ENCODE results near the gene PCAT7.
A peak's percentile ranks its signal among the peaks of the same experiment; 100 is the strongest.
"Not testable (repeated sequence)": the region's sequence is repeated elsewhere in the genome, so short reads cannot be mapped to it uniquely, and the experiment has no call there.

PCAT7 gene

GRCh38 chr9:94554439-94555331, at the start of gene PCAT7:
TSS of gene PCAT7 (plus strand) at chr9:94555083.
- DNase-seq = peak; percentile 13

DNA sequence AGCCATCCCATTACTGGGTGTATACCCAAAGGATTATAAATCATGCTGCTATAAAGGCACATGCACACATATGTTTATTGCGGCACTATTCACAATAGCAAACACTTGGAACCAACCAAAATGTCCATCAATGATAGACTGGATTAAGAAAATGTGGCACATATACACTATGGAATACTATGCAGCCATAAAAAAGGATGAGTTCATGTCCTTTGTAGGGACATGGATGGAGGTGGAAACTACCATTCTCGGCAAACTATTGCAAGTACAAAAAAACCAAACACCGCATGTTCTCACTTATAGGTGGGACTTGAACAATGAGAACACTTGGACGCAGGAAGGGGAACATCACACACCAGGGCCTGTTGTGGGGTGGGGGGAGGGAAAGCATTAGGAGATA, 48.5 kb upstream of the PCAT7 start:
- DNase-seq = not testable (repeated sequence)

GRCh38 chr9:94507531-94508258, 47.2 kb upstream of the PCAT7 start:
- DNase-seq = no peak

- no peak for DNase-seq
Observed at GRCh38 chr9:94511134-94511954, 43.5 kb upstream of the PCAT7 start.

DNA sequence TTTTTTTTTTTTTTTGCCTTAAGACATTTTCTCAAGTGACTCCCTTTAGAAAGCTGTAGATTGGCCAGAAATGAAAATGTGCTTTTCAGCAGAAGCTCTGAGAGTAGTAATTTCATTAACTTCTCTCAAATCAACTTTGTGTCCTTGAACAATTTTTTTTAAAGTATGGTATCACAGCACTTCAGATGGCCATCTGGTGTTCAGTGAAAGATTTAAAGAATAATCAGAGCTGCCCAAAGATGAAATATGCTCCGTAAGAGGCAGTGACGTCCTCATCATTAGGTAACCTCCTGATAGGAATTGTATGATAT, 43.0 kb upstream of the PCAT7 start:
- no peak for DNase-seq

DNA sequence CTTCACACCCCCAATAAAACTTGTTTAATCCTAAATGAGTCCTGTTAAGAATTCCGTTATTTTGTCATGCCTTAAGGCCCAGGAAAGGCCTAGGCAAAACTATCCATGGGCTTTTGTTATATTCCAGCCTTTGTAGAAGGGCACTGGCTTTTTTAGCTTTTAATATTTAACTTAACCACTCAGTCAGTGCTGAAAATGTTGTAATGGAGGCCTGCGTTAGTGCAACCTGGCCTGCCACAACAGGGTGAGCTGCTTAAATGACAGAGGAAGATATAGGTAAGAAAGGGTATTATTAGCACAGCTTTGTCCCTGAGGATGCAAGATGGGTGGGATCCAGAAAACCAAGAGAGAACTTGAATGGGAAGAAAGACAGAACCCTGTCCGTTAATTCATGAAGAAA, 40.2 kb upstream of the PCAT7 start:
- DNase-seq = no peak

- DNase-seq = no peak
Observed at GRCh38 chr9:94517254-94517653, 37.6 kb upstream of the PCAT7 start.

GRCh38 chr9:94525396-94526035, 29.4 kb upstream of the PCAT7 start:
- no peak for DNase-seq

- DNase-seq = no peak
Observed at GRCh38 chr9:94526271-94526670, 28.6 kb upstream of the PCAT7 start.

DNA sequence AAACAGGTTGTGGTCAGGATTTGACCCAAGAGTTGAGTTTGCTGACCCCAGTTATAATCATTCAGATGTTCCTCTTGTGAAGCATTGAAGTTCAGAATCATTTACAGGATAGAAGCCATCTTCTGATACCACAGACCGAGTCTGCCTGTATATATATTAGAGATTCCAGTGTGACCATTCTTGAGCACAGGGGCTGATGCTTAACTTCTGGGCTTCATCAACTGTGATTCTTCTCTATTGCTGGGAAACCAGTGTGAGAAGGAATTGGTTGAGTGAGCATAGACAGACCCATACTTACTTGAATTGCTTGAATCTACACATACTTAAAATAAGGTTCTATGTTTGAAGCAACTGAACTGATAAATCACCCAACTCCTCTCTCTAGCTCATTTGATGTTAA, 27.9 kb upstream of the PCAT7 start:
- no peak for DNase-seq

DNA sequence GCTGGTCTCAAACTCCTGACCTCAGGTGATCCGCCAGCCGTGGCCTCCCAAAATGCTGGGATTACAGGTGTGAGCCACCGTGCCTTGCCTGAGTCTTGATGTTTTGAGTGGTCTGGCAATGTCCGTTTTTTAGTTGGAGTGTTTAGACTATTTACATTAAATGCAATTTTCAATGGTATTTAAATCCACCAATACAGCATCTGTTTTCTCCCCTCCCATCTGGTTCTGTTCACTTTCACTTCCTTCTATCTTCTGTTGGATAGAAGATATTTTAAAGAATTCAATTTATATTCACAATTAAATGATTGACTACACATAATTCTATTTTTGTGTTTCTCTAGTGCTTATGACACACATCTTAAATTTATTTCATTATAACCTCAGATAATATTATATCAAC, 26.0 kb upstream of the PCAT7 start:
- no peak for DNase-seq

DNA sequence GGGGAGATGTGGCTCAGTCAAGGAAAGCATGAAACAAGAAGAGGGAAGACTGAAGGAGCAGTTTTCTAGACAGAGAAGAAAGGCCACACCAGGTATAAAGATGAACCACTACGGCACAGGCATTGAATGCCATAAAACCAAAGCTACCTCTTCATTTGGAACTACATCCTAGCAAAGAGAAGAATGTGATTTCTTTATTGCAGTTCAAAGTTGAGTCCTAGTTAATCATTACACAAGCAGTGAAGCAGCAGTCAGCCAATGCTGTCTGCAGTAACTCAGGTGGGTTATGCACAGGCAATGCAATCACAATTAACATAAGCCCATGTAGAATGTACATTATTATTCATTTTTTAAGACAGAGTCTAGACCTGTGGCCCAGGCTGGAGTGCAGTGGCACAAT, 21.7 kb upstream of the PCAT7 start:
- DNase-seq = no peak

GRCh38 chr9:94533601-94534000, 21.3 kb upstream of the PCAT7 start:
- DNase-seq = no peak

- DNase-seq = no peak
Observed at GRCh38 chr9:94534901-94535300, 20.0 kb upstream of the PCAT7 start.

DNA sequence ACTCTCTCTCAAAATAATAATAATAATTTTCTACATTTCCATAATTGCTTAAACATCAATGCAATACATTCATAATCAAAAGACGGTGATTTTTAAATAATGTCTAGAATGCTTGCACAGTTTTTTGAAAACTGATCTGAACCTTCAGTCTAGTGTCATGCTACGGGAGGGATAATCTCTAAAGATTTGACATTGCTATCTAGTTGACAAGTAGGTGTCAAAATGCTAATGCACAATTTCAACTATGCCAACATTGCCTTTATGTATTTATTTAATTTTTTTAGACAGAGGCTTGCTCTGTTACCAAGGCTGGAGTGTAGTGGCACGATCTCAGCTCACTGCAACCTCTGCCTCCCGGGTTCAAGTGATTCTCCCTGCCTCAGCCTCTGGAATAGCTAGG, 16.0 kb upstream of the PCAT7 start:
- DNase-seq = no peak

- not testable (repeated sequence) for DNase-seq
Observed at GRCh38 chr9:94544335-94544734, 10.5 kb upstream of the PCAT7 start.

- DNase-seq = no peak
Observed at GRCh38 chr9:94545940-94546339, 8.9 kb upstream of the PCAT7 start.

DNA sequence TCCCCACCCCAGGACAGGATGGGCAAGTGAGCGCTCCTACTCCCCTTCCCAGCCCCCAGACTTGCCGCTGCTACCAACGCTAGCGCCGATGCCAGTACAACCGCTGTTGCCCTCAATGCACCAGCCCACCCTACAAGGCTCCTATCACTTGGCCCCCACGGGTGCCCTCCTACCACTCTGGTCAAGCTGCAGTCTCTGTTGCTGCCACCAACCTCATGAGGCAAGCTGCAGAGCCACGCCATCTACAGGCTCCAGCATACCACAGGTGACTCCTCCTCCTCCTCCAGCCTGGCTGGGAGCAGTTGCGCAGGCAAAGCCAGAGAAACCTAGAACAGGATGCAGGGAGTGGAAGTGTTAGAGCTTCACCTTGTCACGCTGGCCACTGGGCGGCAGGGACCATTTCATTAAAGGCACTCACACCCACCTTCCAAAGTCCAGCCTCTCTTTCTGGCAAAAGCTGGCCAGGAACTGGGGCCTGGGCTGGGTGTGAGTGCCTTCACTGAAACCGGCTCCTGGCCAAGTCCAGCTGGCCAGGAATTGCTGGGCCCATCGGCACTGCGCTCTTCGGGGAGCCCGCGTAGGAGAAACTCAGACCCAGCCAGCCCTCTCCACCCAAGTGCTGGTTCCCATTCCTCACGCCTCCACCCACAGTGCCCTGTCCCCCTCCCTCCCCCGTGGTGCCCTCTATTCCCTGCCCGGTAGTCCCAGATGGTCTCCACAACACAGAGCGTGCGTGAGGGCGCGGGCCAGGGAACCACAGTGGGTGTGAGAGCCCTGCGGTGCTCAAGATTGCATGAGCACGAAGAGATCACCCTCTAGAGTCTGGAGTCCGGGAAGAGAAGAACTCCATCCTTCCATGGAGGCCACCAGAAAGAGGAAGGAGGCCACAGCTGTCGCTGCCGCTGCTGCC, 1.6 kb upstream of the PCAT7 start:
- no peak for DNase-seq

DNA sequence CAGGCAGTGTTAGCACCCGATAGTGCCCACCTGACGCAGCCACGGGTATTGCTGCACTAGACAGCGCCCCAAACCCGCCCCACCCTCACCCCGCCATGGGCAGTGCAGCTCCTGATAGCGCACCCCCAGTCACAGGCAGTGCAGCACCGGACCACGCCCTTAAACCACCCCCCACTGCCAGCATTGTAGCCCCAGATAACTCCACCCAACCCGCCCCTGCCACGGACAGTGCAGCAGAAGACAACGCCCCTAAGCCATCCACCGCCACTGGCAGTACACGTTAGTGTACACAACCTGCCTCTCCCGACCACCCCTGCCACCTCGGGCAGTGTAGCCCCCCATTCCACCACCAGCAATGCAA, 825 bp upstream of the PCAT7 start:
- DNase-seq = no peak

DNA sequence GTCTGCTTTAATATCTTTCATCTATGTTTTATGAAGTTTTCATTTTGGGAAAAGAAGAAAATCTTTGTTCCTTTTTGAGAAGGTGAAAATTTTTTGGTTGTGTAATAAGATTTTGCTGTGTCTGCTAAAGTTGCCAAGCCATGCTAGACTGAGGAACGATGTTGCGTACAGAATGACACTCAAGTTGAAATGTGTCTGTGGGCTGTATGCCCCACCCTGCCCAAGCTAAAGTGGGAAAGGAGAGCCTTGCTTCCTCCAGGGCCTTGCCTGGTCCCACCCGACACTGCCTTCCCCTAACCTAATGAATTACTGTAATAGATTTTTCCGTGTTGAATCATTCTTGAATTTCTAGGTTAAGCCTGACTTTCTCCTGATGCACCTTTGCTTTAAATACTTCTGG, 2.5 kb downstream of the PCAT7 start:
- DNase-seq = no peak

- DNase-seq = no peak
Observed at GRCh38 chr9:94560237-94560636, 5.4 kb downstream of the PCAT7 start.

GRCh38 chr9:94563548-94563947, 8.7 kb downstream of the PCAT7 start:
- no peak for DNase-seq
